NCI-H2107 treated with DMSO at 0.1 percent for 48 hours (cell line): ENCODE results near the gene INSL6.
"Not testable (repeated sequence)": the region's sequence is repeated elsewhere in the genome, so short reads cannot be mapped to it uniquely, and the experiment has no call there.

ENCODE experiments used
- DNase-seq: peaks from one replicate; lab custom pipeline; 2025; ENCODE audit not compliant: unreplicated experiment; lab: John Stamatoyannopoulos, UW

The INSL6 gene, protein sequence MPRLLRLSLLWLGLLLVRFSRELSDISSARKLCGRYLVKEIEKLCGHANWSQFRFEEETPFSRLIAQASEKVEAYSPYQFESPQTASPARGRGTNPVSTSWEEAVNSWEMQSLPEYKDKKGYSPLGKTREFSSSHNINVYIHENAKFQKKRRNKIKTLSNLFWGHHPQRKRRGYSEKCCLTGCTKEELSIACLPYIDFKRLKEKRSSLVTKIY

DNA sequence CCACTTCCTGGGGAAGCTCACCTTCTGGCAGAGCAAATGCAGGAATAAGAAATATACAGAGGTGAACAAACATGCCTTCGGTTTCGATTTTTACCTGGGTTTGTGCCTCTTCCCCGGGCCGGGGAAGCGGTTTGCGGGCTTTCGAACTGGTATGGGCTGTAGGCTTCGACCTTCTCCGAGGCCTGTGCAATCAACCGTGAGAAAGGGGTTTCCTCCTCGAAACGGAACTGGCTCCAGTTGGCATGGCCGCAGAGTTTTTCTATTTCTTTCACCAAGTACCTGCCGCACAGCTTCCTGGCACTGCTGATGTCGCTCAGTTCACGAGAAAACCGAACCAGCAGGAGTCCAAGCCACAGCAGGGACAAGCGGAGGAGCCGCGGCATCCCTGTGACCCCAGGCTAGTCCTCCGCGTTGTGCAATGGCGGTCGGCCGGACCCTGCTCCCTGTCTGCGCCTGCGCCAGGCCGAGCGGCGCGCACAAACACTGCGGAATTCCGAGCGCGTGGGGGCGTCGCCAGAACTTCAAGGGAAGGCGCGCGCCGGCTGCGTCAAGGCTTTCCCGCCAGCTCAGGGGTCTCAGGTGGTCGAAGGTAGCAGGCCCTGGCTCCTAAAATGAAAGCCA, at the start of gene INSL6:
TSS of gene INSL6 (minus strand) at position 420 of the 621 bp plus-strand sequence. CDS start at position 383, 37 bp downstream.
- no peak for DNase-seq

DNA sequence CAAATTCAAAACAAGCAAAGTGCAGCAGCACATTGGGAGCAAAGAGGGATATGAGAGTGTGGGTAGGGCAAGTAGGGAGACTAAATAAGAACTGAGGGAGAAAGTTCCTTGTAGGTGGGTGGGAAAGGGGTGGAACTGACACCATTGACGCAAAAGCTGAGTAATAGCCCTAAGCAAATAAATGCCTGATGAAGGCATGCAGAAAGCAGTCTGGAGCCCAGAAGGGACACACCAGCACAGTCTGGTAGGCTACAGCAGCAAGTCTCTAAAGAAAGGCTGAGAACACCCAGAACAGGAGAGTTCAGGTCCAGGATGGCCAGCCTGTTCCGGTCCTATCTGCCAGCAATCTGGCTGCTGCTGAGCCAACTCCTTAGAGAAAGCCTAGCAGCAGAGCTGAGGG, 45.8 kb upstream of the INSL6 start, which contains the start of gene INSL4:
TSS of gene INSL4 (plus strand) at position 208 of the 400 bp plus-strand sequence. CDS start at position 313, 105 bp downstream.
- DNase-seq, result no peak

DNA sequence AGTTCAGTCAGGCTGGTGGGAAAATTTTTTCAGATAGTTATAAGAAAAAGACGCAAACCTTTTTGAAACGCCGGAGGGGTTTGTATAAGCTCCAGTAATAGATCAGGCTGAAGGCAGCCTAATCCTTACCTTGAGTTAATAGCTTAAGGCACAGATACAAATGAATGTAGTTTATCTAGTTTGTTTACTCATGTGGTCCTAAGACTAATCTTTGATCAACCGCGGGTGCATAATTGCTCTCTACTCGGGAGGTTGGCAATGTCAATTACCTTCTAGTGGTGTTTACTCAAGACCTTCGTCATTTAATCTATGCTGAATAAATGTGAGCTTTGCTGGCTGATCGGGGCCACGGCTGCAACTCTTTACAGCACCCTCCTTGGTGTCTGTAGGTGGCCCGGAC, 45.1 kb upstream of the INSL6 start:
- DNase-seq, result no peak

DNA sequence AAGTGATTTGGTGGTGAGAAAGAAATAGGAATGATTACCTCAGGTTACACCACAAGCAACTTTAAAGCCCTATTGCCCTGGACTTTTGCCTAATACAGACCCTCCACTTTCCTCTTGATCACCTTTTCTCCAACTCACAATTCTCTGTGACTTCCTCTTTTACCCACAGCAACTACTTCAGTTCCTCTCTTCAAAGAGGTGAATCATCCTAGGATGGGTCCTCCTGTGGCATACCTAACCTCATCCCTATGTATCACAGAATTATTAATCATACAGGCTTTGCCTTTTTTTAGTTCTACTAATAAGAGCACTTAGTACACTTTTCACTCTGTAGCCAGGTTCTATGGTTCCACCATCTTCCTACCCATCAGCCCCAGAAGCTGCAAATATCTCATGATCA, 19.6 kb upstream of the INSL6 start:
- DNase-seq, result no peak

DNA sequence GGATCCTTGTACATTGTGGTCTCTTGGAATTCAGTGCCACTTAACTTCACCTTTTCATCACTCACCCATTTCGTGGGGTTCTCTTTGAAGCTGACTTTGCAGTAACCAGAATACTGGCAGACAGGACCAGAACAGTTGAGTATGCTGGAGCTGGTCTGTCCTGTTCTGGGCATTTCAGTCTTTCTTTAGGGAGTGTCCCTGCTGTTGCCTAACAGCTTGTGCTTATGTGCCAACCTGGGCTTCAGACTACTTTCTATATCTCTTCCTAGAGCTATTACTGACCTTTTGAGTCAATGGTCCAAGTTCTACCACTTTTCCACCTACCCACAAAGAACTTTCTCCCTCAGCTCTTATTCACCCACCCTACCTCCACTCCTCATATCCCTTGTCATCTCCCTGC, 10.0 kb upstream of the INSL6 start:
- DNase-seq, result no peak

DNA sequence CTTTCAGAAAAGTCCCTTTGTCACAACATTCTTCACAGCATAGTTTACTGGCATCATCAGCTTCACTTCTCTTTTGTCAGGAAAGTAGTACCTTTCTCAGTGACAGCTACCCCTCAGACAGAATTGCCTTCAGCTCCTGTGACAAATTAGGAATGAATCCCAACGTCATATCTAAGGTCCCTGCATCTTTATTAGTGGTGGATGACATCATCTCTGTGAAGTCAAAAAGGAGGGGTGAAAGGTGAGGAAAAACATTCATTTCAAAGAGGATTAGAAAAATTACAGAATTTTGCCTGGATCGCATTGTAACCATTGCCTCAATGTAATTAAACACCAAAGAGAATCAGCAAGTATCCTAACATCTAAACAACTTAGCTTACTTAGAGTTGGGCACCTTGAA, 7.9 kb upstream of the INSL6 start:
- no peak for DNase-seq

DNA sequence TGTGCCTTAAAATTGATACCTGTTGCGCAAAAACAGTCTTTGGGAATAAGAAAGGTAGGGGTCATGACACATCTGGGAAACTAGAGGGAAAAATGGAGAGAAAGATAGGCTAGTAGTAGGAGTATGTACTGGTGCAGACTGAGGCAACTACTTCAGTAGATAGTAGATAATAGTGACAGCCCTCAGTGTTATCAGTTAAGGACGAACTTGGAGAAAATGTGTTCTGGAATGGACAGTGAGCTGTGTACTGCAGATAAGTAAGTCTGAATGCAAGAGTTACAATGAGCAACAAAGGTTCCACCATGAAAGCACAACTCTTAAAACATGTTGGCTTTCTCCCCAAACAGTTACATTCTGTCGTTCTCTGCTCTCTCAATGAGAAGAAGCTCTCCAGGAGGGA, 6.5 kb upstream of the INSL6 start:
- no peak for DNase-seq

DNA sequence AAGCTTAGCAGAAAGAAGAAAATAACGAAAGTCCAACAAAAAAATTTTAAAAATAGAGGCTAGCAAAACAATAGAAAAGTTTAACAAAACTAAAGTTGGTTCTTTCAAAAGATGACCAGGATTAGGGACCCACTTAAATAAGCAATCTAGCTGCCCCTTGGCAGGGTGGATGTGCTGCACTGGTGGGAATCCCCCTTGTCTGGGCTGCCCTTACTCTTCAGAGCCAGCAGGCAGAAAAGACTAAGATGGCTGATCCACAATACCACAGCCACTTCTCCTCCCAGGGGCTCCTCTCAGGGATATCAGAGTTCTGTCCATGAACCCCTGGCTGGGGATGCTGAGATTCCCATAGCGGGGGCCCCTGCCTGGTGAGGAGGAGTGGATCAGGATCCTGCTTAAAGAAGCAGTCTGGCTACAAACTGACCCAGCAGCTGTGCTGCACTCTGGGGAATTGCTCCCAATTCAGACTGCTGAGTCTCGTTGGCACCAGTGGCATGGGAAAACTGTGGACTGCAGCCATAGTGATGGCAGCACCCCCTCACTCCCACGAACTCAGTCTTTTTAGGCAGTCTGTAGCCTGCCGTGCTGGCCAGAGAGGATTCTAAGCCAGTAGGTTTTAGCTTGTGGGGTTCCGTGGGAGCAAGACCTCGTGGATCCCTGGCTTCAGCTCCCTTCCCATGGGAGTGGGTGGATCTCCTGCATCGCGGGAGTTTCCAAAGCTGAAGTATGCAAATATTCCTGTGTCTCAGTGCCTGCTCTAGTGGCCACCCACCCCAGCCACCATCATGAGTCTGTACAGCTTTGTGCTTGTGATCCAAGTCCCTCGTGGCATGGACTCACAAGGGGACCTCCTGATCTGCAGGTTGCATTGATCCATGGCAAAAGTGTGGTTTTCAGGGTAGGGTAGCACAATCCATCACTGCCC, 2.9 kb upstream of the INSL6 start:
- DNase-seq, result no peak

DNA sequence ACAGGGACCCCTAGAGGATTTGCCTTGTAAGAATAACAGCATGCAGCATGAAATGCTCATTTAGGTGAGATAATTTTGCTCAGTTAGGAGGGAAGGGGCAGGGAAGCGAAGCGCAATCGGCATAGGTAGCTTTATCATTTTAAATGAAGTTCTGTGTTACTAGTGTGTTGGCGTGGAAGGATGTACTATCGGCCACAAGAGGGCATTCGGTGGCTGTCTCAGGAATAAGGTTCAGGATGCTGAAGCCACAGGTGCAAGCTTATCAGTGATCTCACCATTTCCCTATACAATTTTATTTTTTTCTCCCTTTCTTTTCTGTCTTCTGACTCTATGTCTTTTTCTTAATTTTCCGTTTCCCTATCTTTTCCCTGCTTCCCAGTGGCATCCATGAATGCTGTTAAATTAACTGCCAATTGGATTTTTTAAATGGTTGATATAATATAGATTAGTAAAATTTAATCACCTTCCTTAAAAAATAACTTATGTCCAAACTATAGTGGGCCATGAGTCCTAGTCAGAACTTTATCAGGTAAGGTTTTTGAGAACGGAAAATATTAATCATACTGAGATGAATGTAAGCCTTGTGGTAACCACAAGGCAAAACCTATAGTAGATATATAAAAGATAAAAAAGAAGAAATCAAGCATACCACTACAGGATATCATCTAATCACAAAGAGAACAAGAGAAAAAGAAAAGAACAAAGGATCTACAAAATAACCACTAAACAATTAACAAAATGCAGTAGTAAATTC, 1.2 kb upstream of the INSL6 start:
- peak; percentile 57 for DNase-seq

DNA sequence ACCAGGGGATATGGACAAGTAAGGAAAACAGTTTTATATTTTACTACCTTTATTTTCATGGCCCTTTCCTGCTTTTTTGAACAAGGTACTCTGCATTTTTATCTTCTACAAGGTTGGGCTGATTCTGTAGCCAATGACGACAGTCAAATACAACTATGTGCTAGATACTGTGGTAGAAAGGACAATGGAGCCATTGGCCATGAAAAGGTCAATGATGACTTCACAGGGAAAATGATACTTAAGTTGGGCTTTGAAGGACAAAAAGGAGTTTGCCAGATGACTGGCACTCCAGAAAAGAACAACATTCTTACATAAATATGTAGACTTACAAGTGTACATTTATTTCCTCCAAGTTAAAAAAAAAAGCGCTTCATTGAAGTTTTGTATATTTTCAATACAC, 663 bp downstream of the INSL6 start:
- DNase-seq, result no peak

DNA sequence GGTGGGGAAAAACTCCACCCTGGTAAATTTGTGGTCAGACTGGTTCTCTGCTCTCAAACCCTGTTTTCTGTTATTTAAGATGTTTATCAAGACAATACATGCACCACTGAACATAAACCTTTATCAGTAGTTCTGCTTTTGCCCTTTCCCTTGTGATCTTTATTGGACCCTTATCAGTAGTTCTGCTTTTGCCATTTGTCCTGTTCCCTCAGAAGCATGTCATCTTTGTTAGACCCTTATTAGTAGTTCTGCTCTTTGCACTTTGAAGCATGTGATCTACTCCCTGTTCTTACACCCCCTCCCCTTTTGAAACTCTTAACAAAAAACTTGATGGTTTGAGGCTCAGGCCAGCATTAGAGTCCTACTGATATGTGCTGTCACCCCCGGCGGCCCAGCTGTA, 4.8 kb downstream of the INSL6 start:
- DNase-seq, result not testable (repeated sequence)

DNA sequence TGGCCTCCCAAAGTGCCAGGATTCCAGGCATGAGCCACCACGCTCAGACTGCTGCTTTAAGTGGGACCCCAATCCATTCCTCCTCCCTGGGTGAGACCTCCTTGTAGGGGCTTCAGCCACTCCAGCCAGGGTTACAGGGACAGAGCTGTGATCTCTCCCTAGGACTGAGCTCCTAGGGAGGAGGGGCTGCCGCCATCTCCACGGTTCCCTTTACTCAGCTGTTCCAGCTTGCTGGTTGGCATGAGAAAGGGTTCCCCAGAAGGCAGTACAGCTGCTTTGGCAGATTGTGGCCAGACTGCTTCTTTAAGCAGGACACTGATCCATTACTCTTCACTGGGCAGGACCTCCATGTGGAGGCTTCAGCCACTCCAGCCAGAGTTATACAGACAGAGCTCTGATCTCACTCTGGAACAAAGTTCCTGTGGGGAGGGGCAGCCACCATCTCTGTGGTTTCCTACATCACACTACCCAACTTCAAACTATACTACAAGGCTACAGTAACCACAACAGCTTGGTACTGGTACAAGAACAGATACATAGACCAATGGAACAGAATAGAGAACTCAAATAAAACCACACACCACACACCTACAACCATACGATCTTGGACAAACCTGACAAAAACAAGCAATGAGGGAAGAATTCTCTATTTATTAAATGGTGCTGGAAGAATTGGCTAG, 7.2 kb downstream of the INSL6 start:
- DNase-seq, result no peak

DNA sequence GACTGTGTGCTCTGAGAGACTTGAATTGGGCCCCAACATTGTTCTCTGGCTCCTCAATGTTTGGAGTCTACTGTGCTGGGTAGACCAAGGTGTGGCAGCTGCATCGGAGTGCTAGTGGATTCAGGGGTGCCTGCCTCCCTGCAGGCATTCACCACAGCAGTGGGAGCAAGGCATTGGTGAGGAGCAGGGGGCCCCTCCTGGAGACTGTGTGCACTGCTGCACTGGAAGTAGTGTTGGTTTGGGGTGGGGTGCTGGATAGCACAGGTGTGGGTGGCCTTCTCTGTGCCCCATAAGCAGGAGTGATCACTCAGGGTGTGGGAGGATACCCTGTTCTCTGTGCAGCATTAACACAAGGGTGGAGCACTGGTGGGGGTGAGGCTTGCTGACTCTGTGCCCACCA, 39.2 kb downstream of the INSL6 start:
- no peak for DNase-seq

DNA sequence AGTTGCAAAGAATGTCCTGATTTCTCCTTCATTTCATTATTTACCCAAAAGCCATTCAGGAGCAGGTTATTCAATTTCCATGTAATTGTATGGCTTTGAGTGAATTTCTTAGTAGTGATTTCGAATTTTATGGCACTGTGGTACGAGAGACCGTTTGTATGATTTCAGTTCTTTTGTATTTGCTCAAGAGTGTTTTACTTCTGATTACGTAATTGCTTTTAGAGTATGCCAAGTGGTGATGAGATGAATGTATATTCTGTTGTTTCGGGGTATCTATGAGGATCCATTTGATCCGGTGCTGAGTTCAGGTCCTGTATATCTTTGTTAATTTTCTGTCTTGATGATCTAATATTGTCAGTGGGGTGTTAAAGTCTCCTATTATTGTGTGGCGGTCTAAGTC, 41.2 kb downstream of the INSL6 start:
- DNase-seq, result no peak

DNA sequence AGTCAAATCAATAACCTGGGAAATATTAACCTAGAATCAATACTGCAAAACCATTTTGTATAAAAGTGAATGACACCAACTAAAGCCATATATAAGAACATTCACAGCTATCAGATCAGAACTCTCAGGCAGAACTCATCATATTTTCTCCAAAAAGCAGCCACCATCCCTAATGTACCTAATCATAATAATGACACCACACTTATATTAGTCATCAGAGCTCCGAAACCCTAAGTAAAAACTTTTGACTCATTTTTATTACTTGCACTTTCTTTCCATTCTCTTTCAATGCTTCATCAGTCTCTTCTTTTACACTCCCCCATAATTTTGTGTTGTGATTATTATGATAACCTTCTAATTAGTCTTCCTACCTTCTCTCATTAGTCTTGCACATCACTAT, 45.3 kb downstream of the INSL6 start:
- DNase-seq, result no peak

DNA sequence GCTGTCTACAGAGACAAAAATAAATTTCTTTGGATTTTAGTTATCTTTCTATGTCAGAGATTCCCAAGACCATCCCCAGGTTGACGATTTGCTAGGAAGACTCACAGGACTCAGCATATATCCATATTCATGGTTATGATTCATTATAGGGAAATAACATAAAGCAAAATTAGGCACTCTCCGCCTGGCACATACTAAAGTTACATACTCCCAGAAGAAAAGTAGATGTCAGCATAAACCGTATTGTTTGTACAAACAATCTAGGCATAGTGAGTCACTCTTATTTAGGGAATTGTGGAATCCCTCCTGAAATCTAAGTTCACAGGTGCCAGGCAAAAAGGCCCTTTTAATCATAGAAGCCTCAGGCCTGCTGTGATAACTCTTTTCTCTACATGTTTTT, 62.9 kb downstream of the INSL6 start:
- no peak for DNase-seq

DNA sequence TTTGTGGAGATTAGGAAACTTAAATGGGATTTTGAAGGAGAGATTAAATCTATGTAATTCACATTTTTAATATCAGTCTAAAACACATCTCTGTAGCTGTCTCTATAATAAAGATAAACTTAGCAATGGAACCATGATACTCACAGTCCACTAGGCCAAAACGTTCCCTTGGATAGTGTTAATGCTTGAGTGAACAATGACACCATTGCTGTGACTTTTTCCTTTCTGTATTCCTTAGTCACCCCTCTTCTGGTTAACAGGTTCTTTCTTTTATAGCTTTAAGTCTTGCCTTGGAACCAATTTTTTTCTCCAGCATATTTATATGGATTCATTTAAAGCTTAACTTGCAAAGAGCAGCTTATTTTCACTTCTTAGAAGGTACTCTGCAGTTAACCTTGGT, 63.3 kb downstream of the INSL6 start:
- no peak for DNase-seq

DNA sequence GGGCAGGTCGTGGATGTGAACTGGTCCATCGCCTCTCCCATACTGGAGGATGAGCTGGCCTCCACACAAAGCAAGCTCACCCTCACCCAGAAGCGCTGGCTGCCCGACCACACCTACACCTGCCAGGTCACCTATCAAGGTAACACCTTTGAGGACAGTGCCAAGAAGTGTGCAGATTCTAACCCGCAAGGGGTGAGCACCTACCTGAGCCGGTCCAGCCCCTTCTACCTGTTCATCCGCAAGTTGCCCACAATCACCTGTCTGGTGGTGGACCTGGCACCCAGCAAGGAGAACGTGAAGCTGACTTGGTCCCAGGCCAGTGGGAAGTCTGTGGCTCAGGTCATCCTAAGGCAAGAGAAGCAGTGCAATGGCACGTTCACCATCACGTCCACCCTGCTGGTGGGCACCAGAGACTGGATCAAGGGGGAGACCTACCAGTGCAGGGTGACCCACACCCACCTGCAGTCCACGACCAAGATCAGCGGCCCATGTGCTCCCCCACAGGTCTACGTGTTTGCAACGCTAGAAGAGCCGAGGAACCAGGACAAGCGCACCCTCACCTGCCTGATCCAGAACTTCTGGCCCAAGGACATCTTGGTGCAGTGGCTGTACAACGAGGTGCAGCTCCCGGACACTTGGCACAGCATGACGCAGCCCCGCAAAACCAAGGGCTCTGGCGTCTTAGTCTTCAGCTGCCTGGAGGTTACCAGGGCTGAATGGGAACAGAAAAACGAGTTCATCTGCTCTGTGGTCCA, 71.3 kb downstream of the INSL6 start:
- no peak for DNase-seq
